ENCODE results near the gene LPAR5.

GRCh38 chr12:6635856-6636531 is at the start of gene LPAR5:
- TF ChIP-seq ZNF121 (CRISPR knock-in tag; IDR thresholded peaks at IDR 0.05), result no peak
- TF ChIP-seq, protein P1, sequence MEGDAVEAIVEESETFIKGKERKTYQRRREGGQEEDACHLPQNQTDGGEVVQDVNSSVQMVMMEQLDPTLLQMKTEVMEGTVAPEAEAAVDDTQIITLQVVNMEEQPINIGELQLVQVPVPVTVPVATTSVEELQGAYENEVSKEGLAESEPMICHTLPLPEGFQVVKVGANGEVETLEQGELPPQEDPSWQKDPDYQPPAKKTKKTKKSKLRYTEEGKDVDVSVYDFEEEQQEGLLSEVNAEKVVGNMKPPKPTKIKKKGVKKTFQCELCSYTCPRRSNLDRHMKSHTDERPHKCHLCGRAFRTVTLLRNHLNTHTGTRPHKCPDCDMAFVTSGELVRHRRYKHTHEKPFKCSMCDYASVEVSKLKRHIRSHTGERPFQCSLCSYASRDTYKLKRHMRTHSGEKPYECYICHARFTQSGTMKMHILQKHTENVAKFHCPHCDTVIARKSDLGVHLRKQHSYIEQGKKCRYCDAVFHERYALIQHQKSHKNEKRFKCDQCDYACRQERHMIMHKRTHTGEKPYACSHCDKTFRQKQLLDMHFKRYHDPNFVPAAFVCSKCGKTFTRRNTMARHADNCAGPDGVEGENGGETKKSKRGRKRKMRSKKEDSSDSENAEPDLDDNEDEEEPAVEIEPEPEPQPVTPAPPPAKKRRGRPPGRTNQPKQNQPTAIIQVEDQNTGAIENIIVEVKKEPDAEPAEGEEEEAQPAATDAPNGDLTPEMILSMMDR (IDR thresholded peaks at IDR 0.05), result no peak
- no peak for TF ChIP-seq ERG (CRISPR knock-in tag; IDR thresholded peaks at IDR 0.05)
- no peak for TF ChIP-seq KAT7 (CRISPR knock-in tag; IDR thresholded peaks at IDR 0.05; ENCODE audit: borderline replicate concordance)
- TF ChIP-seq, protein P2, sequence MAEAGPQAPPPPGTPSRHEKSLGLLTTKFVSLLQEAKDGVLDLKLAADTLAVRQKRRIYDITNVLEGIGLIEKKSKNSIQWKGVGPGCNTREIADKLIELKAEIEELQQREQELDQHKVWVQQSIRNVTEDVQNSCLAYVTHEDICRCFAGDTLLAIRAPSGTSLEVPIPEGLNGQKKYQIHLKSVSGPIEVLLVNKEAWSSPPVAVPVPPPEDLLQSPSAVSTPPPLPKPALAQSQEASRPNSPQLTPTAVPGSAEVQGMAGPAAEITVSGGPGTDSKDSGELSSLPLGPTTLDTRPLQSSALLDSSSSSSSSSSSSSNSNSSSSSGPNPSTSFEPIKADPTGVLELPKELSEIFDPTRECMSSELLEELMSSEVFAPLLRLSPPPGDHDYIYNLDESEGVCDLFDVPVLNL (CRISPR knock-in tag; IDR thresholded peaks at IDR 0.05; ENCODE audit: borderline replicate concordance, low read depth), result no peak
- TF ChIP-seq GABPB1 (CRISPR knock-in tag; IDR thresholded peaks at IDR 0.05), result no peak
- TF ChIP-seq ZNF138 (CRISPR knock-in tag; conservative IDR thresholded peaks at IDR 0.05), result no peak
- TF ChIP-seq, protein P3, sequence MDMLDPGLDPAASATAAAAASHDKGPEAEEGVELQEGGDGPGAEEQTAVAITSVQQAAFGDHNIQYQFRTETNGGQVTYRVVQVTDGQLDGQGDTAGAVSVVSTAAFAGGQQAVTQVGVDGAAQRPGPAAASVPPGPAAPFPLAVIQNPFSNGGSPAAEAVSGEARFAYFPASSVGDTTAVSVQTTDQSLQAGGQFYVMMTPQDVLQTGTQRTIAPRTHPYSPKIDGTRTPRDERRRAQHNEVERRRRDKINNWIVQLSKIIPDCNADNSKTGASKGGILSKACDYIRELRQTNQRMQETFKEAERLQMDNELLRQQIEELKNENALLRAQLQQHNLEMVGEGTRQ (CRISPR knock-in tag; IDR thresholded peaks at IDR 0.05), result no peak
- no peak for TF ChIP-seq ZNF423 (CRISPR knock-in tag; IDR thresholded peaks at IDR 0.05)
- no peak for TF ChIP-seq CREB1 (CRISPR knock-in tag; IDR thresholded peaks at IDR 0.05)
- TF ChIP-seq MAX (CRISPR knock-in tag; IDR thresholded peaks at IDR 0.05), result no peak

Data from WTC11 (cell line).